Endothelial cell of umbilical vein (primary cell): ENCODE measurements around the gene SLC22A23. TPM values are rescaled to one million over a fixed set of nuclear protein-coding genes. Genes with fewer than 3 reads are reported as not detected.

Experiments
- BruUV-seq: library from RNA; stranded (reverse); fragments of 400-500 nt; replicated peaks from 2 replicates; lab custom pipeline; 2021; lab: Mats Ljungman, UMichigan
- CTCF ChIA-PET: fragments of 300-600, 350-600 bp; sonication (Branson Sonifier 250); formaldehyde crosslinking; loops from one replicate; lab custom pipeline; 2021; ENCODE audit warnings: antibody characterized with exemption, inconsistent platforms; lab: Charles Lee
- POLR2A ChIA-PET: fragments of 300-600, 350-600 bp; sonication (Branson Sonifier 250); formaldehyde crosslinking; loops from one replicate; lab custom pipeline; 2021; ENCODE audit warnings: antibody characterized with exemption, inconsistent platforms; lab: Charles Lee
- DNase-seq: peaks from one replicate; pipeline ENCODE4 v3.0.0-alpha.2; 2011; ENCODE audit warnings: low read depth, low spot score
- FAIRE-seq: peaks from 2 replicates; lab custom pipeline; 2011; peaks lifted over from hg19 to GRCh38; lab: Jason Lieb, UNC
- H2AFZ ChIP-seq: 2 replicates; pipeline ENCODE4 v1.6.0; 2012; ENCODE audit warnings: low read depth, low read length, control low read depth, inconsistent platforms
- H3K27ac ChIP-seq: 2 replicates; pipeline ENCODE4 v1.5.1; 2011; ENCODE audit warnings: low read depth, mild to moderate bottlenecking, control low read depth, low read length, moderate library complexity; ENCODE audit not compliant: insufficient read depth
- H3K27me3 ChIP-seq, 2 experiments: 2 replicates each; pipeline versions ENCODE4 v1.6.0 to v1.6.1; 2011; ENCODE audit warnings: low read length in 2 of 2, mixed read lengths in 1 of 2; ENCODE audit not compliant: control insufficient read depth in 2 of 2, insufficient read depth in 2 of 2
- H3K36me3 ChIP-seq, 2 experiments: 2 replicates in 1 of 2; 3 replicates in 1 of 2; pipeline ENCODE4 v1.5.1; 2011; ENCODE audit warnings: low read length in 2 of 2, mild to moderate bottlenecking in 1 of 2, moderate library complexity in 1 of 2; ENCODE audit not compliant: control insufficient read depth in 2 of 2, insufficient read depth in 2 of 2; ENCODE audit errors: extremely low read depth in 1 of 2
- H3K4me1 ChIP-seq: 3 replicates; pipeline ENCODE4 v1.5.1; 2011; ENCODE audit warnings: mild to moderate bottlenecking, low read length; ENCODE audit not compliant: control insufficient read depth, insufficient read depth; ENCODE audit errors: extremely low read depth
- H3K4me2 ChIP-seq: 2 replicates; pipeline ENCODE4 v1.6.1; 2011; ENCODE audit warnings: low read length, control low read depth, mixed read lengths; ENCODE audit not compliant: insufficient read depth
- H3K4me3 ChIP-seq, 3 experiments: fragments of 200-600 bp in 1 of 3; sonication (generic), shearing (Covaris generic) in 1 of 3; replicated peaks in 1 of 3; 2 replicates each; pipeline ENCODE4 v1.5.1; 2011 to 2016; ENCODE audit warnings: control low read depth in 3 of 3, low read length in 3 of 3, mild to moderate bottlenecking in 2 of 3, inconsistent platforms in 1 of 3, low read depth in 1 of 3, moderate library complexity in 1 of 3; ENCODE audit not compliant: insufficient read depth in 1 of 3
- H3K79me2 ChIP-seq: 2 replicates; pipeline ENCODE4 v1.6.0; 2012; ENCODE audit warnings: low read length, inconsistent platforms; ENCODE audit not compliant: control insufficient read depth, insufficient read depth
- H3K9ac ChIP-seq: replicated peaks from 2 replicates; pipeline ENCODE3; 2011; ENCODE audit warnings: low read length, control low read depth; ENCODE audit not compliant: insufficient read depth; ENCODE audit errors: extremely low read depth
- H3K9me1 ChIP-seq: replicated peaks from 3 replicates; pipeline ENCODE4 v1.6.0; 2011; ENCODE audit warnings: mild to moderate bottlenecking, low read length; ENCODE audit not compliant: control insufficient read depth, insufficient read depth; ENCODE audit errors: extremely low read depth
- H3K9me3 ChIP-seq: replicated peaks from 2 replicates; pipeline ENCODE4 v1.5.1; 2012; ENCODE audit warnings: low read length, inconsistent platforms; ENCODE audit not compliant: control insufficient read depth, insufficient read depth
- H4K20me1 ChIP-seq: replicated peaks from 2 replicates; pipeline ENCODE3; 2011; ENCODE audit warnings: mild to moderate bottlenecking, low read length; ENCODE audit not compliant: control insufficient read depth, insufficient read depth; ENCODE audit errors: extremely low read depth
- EZH2 ChIP-seq: IDR thresholded peaks from 2 replicates; pipeline ENCODE4 v1.6.1; 2012; ENCODE audit warnings: borderline replicate concordance, low read depth, mild to moderate bottlenecking, moderate library complexity, low read length, inconsistent platforms; ENCODE audit not compliant: severe bottlenecking
- FOS ChIP-seq: IDR thresholded peaks from 2 replicates; pipeline ENCODE4 v1.6.1; 2011; ENCODE audit warnings: mild to moderate bottlenecking, low read length, moderate library complexity, borderline replicate concordance; ENCODE audit not compliant: insufficient read depth
- GATA2 ChIP-seq: IDR thresholded peaks from 2 replicates; pipeline ENCODE4 v1.7.0; 2011; ENCODE audit warnings: low read depth, mild to moderate bottlenecking, moderate library complexity, mixed read lengths, low read length; ENCODE audit not compliant: insufficient read length, insufficient read depth
- JUN ChIP-seq: IDR thresholded peaks from 2 replicates; pipeline ENCODE4 v1.6.1; 2011; ENCODE audit warnings: borderline replicate concordance, low read depth; ENCODE audit not compliant: insufficient read length, insufficient read depth
- MAX ChIP-seq: IDR thresholded peaks from 2 replicates; pipeline ENCODE4 v1.6.1; 2011; ENCODE audit not compliant: insufficient read depth, insufficient read length
- POLR2A ChIP-seq: IDR thresholded peaks from 2 replicates; pipeline ENCODE4 v1.6.1; 2012; ENCODE audit warnings: low read depth, mild to moderate bottlenecking, control low read depth, low read length
- POLR2AphosphoS5 ChIP-seq: IDR thresholded peaks from 2 replicates; pipeline ENCODE4 v1.6.1; 2012; ENCODE audit warnings: low read depth, mild to moderate bottlenecking, control low read depth, low read length, moderate library complexity; ENCODE audit not compliant: insufficient read depth
- dilution Hi-C: fragments of 300-500 bp; cut with MboI; formaldehyde crosslinking; loops from one replicate; pipeline ENCODE4 v1.15.0; 2019; ENCODE audit warnings: low sequenced_read_pairs; ENCODE audit not compliant: extremely low pct_ligation_motif_present
- intact Hi-C: fragments of 100-400 bp; cut with micrococcal nuclease; formaldehyde crosslinking; loops from one replicate; pipeline ENCODE4 v1.10.0; 2022
- polyA plus RNA-seq, 4 experiments: library from polyadenylated mRNA; depleted of rRNA in 3 of 4; stranded (reverse) in 3 of 4; unstranded in 1 of 4; fragments of >200 nt; gene quantifications; 2 replicates each; pipeline versions ENCODE4 v1.2.1 to v1.2.3, GENCODE V29; 2011 to 2012; ENCODE audit warnings: missing spikeins in 1 of 4
- total RNA-seq: library from RNA; stranded (reverse); gene quantifications from 2 replicates; pipeline ENCODE4 v1.2.3, GENCODE V29; 2021
- TF ChIP-seq, protein P1 (sequence below), 2 donors: IDR thresholded peaks; 1 replicate in 1 of 2; 2 replicates in 1 of 2; pipeline ENCODE4 v1.5.1; 2011; ENCODE audit warnings: low read length in 2 of 2, mild to moderate bottlenecking in 2 of 2, moderate library complexity in 2 of 2, control low read depth in 1 of 2, inconsistent platforms in 1 of 2, low read depth in 1 of 2; ENCODE audit not compliant: insufficient read depth in 1 of 2; ENCODE audit errors: extremely low read depth in 1 of 2

SLC22A23 gene
- total and polyA plus RNA-seq, 2 donors (not counting 3 experiments of a cell fraction or from before 2014, with no cell fraction given): 4.2 to 14.3 TPM

DNA sequence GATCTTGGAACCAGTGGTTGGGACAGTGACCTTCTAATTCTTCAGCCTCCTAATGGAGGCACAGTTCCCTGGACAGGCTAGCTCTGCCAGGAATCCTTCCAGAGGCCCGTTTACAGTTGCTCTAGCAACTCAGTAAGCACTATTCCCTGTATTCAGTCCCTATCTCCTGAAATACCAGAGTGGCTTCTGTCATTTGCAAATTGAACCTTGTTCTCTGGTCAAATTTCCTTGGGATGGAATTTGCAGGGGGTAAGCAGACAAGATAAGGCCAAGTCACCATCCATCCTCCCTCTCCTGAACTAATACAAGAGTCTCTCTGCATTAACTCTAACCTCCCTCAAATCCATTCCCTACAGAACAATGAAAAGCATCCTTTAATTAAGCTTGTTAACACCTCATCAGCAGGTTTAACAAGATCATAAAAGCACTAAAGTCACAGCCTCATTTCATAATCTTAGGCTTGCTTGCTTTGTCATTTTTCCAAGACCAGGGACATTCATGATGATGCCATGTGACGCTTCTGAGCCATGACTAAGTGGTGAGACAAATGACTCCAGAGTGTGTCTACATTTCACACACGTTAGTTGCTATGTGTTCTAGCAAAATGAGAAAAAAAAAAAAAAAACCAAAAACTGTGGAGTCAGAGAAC lies 37.1 kb downstream of the SLC22A23 start:
- Histone ChIP-seq H3K4me2 (no peak overlapping the region), H3K79me2 (no peaks in the 10 kb centered on the region), H3K27me3 (no peaks in the 10 kb centered on the region), H3K9me1 (no peaks in the 10 kb centered on the region), H4K20me1 (no peaks in the 10 kb centered on the region), H3K27ac (no peak overlapping the region), H3K4me3 (no peak overlapping the region), H3K9ac (no peak overlapping the region), H2AFZ (no peak overlapping the region), H3K36me3 (no peaks in the 10 kb centered on the region), H3K4me1 (peaks cover 17% of the 10 kb centered on the region), H3K9me3 (no peaks in the 10 kb centered on the region)
- CTCF ChIA-PET: no interaction called here
- dilution Hi-C loops: no loop called here
- TF ChIP-seq MAX (no peak), JUN (no peak), FOS (no peak), POLR2AphosphoS5 (no peak), POLR2A (no peak), EZH2 (no peak), GATA2 (no peak)
- TF ChIP-seq, protein P1, sequence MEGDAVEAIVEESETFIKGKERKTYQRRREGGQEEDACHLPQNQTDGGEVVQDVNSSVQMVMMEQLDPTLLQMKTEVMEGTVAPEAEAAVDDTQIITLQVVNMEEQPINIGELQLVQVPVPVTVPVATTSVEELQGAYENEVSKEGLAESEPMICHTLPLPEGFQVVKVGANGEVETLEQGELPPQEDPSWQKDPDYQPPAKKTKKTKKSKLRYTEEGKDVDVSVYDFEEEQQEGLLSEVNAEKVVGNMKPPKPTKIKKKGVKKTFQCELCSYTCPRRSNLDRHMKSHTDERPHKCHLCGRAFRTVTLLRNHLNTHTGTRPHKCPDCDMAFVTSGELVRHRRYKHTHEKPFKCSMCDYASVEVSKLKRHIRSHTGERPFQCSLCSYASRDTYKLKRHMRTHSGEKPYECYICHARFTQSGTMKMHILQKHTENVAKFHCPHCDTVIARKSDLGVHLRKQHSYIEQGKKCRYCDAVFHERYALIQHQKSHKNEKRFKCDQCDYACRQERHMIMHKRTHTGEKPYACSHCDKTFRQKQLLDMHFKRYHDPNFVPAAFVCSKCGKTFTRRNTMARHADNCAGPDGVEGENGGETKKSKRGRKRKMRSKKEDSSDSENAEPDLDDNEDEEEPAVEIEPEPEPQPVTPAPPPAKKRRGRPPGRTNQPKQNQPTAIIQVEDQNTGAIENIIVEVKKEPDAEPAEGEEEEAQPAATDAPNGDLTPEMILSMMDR (IDR thresholded peaks at IDR 0.05; ENCODE audit: extremely low read depth in 1 of 2, insufficient read depth in 1 of 2, low read depth in 1 of 2, low read length in 2 of 2): no peak
- intact Hi-C loops: no loop called here
- FAIRE-seq (peak; percentile 55), DNase-seq (no peak)
- POLR2A ChIA-PET: interaction anchor here (0.7 kb wide), 1 partner anchor 9 kb away, joined by 3 read pairs; no protein-coding TSS in a partner anchor
- BruUV-seq: no TSS peak
